Measurements from ENCODE around the gene GFRA1.

The GFRA1 gene

GRCh38 chr10:116105264-116105663 is 167.7 kb downstream of the GFRA1 start:
- no peak for DNase-seq (ENCODE audit: low spot score)

GRCh38 chr10:116104210-116104932 is 168.6 kb downstream of the GFRA1 start:
- no peak for DNase-seq (ENCODE audit: low spot score)

GRCh38 chr10:116103668-116104067 is 169.3 kb downstream of the GFRA1 start:
- DNase-seq (ENCODE audit: low spot score), result no peak

- no peak for DNase-seq (ENCODE audit: low spot score)
Measured at GRCh38 chr10:116101616-116102315, 171.2 kb downstream of the GFRA1 start.

GRCh38 chr10:116100984-116101383 is 172.0 kb downstream of the GFRA1 start:
- no peak for DNase-seq (ENCODE audit: low spot score)

- DNase-seq (ENCODE audit: low spot score), result no peak
Measured at GRCh38 chr10:116099023-116099420, 174.0 kb downstream of the GFRA1 start.

- peak; percentile 49 for DNase-seq (ENCODE audit: low spot score)
Measured at GRCh38 chr10:116098411-116099022, 174.5 kb downstream of the GFRA1 start.

- peak; percentile 31 for DNase-seq (ENCODE audit: low spot score)
Measured at GRCh38 chr10:116097239-116097784, 175.7 kb downstream of the GFRA1 start.

- no peak for DNase-seq (ENCODE audit: low spot score)
Measured at GRCh38 chr10:116096526-116096925, 176.5 kb downstream of the GFRA1 start.

GRCh38 chr10:116094356-116094755 is 178.7 kb downstream of the GFRA1 start:
- DNase-seq (ENCODE audit: low spot score), result no peak

- DNase-seq (ENCODE audit: low spot score), result no peak
Measured at GRCh38 chr10:116093031-116093430, 180.0 kb downstream of the GFRA1 start.

- DNase-seq (ENCODE audit: low spot score), result no peak
Measured at GRCh38 chr10:116088985-116089384, 184.0 kb downstream of the GFRA1 start.

- DNase-seq (ENCODE audit: low spot score), result no peak
Measured at GRCh38 chr10:116085323-116085722, 187.7 kb downstream of the GFRA1 start.

- DNase-seq (ENCODE audit: low spot score), result no peak
Measured at GRCh38 chr10:116084161-116084560, 188.8 kb downstream of the GFRA1 start.

- no peak for DNase-seq (ENCODE audit: low spot score)
Measured at GRCh38 chr10:116083226-116083762, 189.7 kb downstream of the GFRA1 start.

- no peak for DNase-seq (ENCODE audit: low spot score)
Measured at GRCh38 chr10:116082762-116083161, 190.2 kb downstream of the GFRA1 start.

- no peak for DNase-seq (ENCODE audit: low spot score)
Measured at GRCh38 chr10:116082206-116082605, 190.8 kb downstream of the GFRA1 start.

- no peak for DNase-seq (ENCODE audit: low spot score)
Measured at GRCh38 chr10:116080553-116080952, 192.5 kb downstream of the GFRA1 start.

- no peak for DNase-seq (ENCODE audit: low spot score)
Measured at GRCh38 chr10:116079355-116079754, 193.7 kb downstream of the GFRA1 start.

- DNase-seq (ENCODE audit: low spot score), result no peak
Measured at GRCh38 chr10:116076621-116077020, 196.4 kb downstream of the GFRA1 start.

- DNase-seq (ENCODE audit: low spot score), result no peak
Measured at GRCh38 chr10:116073510-116073909, 199.5 kb downstream of the GFRA1 start.

GRCh38 chr10:116073001-116073400 is 200.0 kb downstream of the GFRA1 start:
- peak; percentile 87 for DNase-seq (ENCODE audit: low spot score)
